H9 (cell line): Measurements from ENCODE around the gene RIPK1. TPM values are rescaled to one million over a fixed set of nuclear protein-coding genes. Genes with fewer than 3 reads are reported as not detected.

Source experiments
- DNase-seq: peaks from one replicate; pipeline ENCODE4 v3.0.0-alpha.2; 2017
- H2AFZ ChIP-seq: one replicate; pipeline ENCODE4 v1.6.1; 2013; ENCODE audit warnings: mild to moderate bottlenecking, low read length, control low read depth, moderate library complexity
- H2AK5ac ChIP-seq: 2 replicates; pipeline ENCODE4 v1.6.1; 2013; ENCODE audit warnings: low read length, control low read depth, mixed read lengths; ENCODE audit not compliant: insufficient read length
- H2BK120ac ChIP-seq: one replicate; pipeline ENCODE4 v1.6.1; 2013; ENCODE audit warnings: low read depth, mild to moderate bottlenecking, low read length, control low read depth, inconsistent platforms; ENCODE audit not compliant: poor library complexity, severe bottlenecking
- H2BK12ac ChIP-seq: 2 replicates; pipeline ENCODE4 v1.6.1; 2013; ENCODE audit warnings: low read length, control low read depth, mixed read lengths, low read depth; ENCODE audit not compliant: insufficient read length
- H2BK15ac ChIP-seq: 2 replicates; pipeline ENCODE4 v1.6.1; 2013; ENCODE audit warnings: low read depth, low read length, control low read depth
- H2BK20ac ChIP-seq: one replicate; pipeline ENCODE4 v1.6.1; 2013; ENCODE audit warnings: low read depth, mild to moderate bottlenecking, low read length, control low read depth, inconsistent platforms; ENCODE audit not compliant: poor library complexity, severe bottlenecking
- H2BK5ac ChIP-seq: 2 replicates; pipeline ENCODE4 v1.6.1; 2013; ENCODE audit warnings: low read length, control low read depth, mixed read lengths; ENCODE audit not compliant: insufficient read length
- H3K14ac ChIP-seq: 2 replicates; pipeline ENCODE4 v1.6.1; 2013; ENCODE audit warnings: low read length, control low read depth; ENCODE audit not compliant: insufficient read depth
- H3K18ac ChIP-seq: 2 replicates; pipeline ENCODE4 v1.6.1; 2013; ENCODE audit warnings: low read depth, mild to moderate bottlenecking, mixed read lengths, low read length, control low read depth; ENCODE audit not compliant: insufficient read length
- H3K23ac ChIP-seq: 2 replicates; pipeline ENCODE4 v1.6.1; 2013; ENCODE audit warnings: low read length, control low read depth, mixed read lengths, low read depth; ENCODE audit not compliant: insufficient read length
- H3K23me2 ChIP-seq: 2 replicates; pipeline ENCODE4 v1.6.1; 2013; ENCODE audit warnings: low read depth, mild to moderate bottlenecking, mixed read lengths, low read length, control low read depth; ENCODE audit not compliant: insufficient read length, poor library complexity, severe bottlenecking
- H3K27ac ChIP-seq: 2 replicates; pipeline ENCODE4 v1.5.1; 2013; ENCODE audit warnings: low read length, control low read depth, mixed read lengths, low read depth; ENCODE audit not compliant: insufficient read length
- H3K27me3 ChIP-seq: 2 replicates; pipeline ENCODE4 v1.6.1; 2013; ENCODE audit warnings: low read length, control low read depth, inconsistent platforms; ENCODE audit not compliant: insufficient read depth
- H3K4ac ChIP-seq: 2 replicates; pipeline ENCODE4 v1.6.1; 2013; ENCODE audit warnings: low read depth, mild to moderate bottlenecking, control low read depth, inconsistent platforms, low read length, moderate library complexity
- H3K4me1 ChIP-seq: 2 replicates; pipeline ENCODE4 v1.6.1; 2013; ENCODE audit warnings: low read length, control low read depth, inconsistent platforms; ENCODE audit not compliant: insufficient read depth
- H3K4me2 ChIP-seq: 2 replicates; pipeline ENCODE4 v1.6.1; 2013; ENCODE audit warnings: low read length, control low read depth, mixed read lengths; ENCODE audit not compliant: insufficient read length, insufficient read depth
- H3K56ac ChIP-seq: 2 replicates; pipeline ENCODE4 v1.6.1; 2013; ENCODE audit warnings: low read depth, mild to moderate bottlenecking, mixed read lengths, low read length, control low read depth; ENCODE audit not compliant: insufficient read length
- H3K79me1 ChIP-seq: 2 replicates; pipeline ENCODE4 v1.6.1; 2013; ENCODE audit warnings: low read depth, mild to moderate bottlenecking, moderate library complexity, low read length, control low read depth, inconsistent platforms; ENCODE audit not compliant: insufficient read depth, poor library complexity, severe bottlenecking
- H3K79me2 ChIP-seq: 2 replicates; pipeline ENCODE4 v1.6.1; 2013; ENCODE audit warnings: low read length, control low read depth, inconsistent platforms; ENCODE audit not compliant: insufficient read depth
- H3K9ac ChIP-seq: 2 replicates; pipeline ENCODE4 v1.6.1; 2013; ENCODE audit warnings: low read length, control low read depth, mixed read lengths; ENCODE audit not compliant: insufficient read length; ENCODE audit errors: extremely low read depth
- H3K9me3 ChIP-seq: one replicate; pipeline ENCODE4 v1.6.1; 2013; ENCODE audit warnings: low read depth, low read length, inconsistent platforms; ENCODE audit not compliant: control insufficient read depth
- H3T11ph ChIP-seq: one replicate; pipeline ENCODE4 v1.6.1; 2013; ENCODE audit warnings: mild to moderate bottlenecking, low read length, control low read depth, inconsistent platforms
- H4K20me1 ChIP-seq: one replicate; pipeline ENCODE4 v1.6.1; 2013; ENCODE audit not compliant: control insufficient read depth, insufficient read length, insufficient read depth
- H4K5ac ChIP-seq: 2 replicates; pipeline ENCODE4 v1.6.1; 2013; ENCODE audit warnings: low read depth, mild to moderate bottlenecking, mixed read lengths, low read length, control low read depth; ENCODE audit not compliant: insufficient read length
- H4K8ac ChIP-seq: replicated peaks from 2 replicates; pipeline ENCODE4 v1.6.1; 2013; ENCODE audit warnings: low read length, control low read depth, mixed read lengths, low read depth; ENCODE audit not compliant: insufficient read length
- H4K91ac ChIP-seq: 2 replicates; pipeline ENCODE4 v1.6.1; 2013; ENCODE audit warnings: low read depth, mild to moderate bottlenecking, moderate library complexity, mixed read lengths, low read length, control low read depth; ENCODE audit not compliant: insufficient read length
- H3K27ac Mint-ChIP-seq, 3 experiments: 2 replicates in 2 of 3; 3 replicates in 1 of 3; pipeline ENCODE4 v1.8.0; 2020 to 2021; ENCODE audit warnings: mixed read lengths in 3 of 3, mild to moderate bottlenecking in 1 of 3, moderate library complexity in 1 of 3
- H3K27me3 Mint-ChIP-seq: 2 replicates; pipeline ENCODE4 v1.8.0; 2021; ENCODE audit warnings: low read depth, mild to moderate bottlenecking, moderate library complexity, mixed read lengths
- H3K36me3 Mint-ChIP-seq, 3 experiments: 2 replicates in 2 of 3; 3 replicates in 1 of 3; pipeline ENCODE4 v1.8.0; 2020 to 2021; ENCODE audit warnings: low read depth in 3 of 3, mixed read lengths in 3 of 3; ENCODE audit not compliant: insufficient read depth in 1 of 3
- H3K4me1 Mint-ChIP-seq, 2 experiments: 2 replicates each; pipeline ENCODE4 v1.8.0; 2020; ENCODE audit warnings: mixed read lengths in 2 of 2
- H3K4me3 Mint-ChIP-seq, 2 experiments: 2 replicates in 1 of 2; 3 replicates in 1 of 2; pipeline ENCODE4 v1.8.0; 2020 to 2021; ENCODE audit warnings: mild to moderate bottlenecking in 2 of 2, mixed read lengths in 2 of 2, moderate library complexity in 1 of 2
- H3K9me3 Mint-ChIP-seq, 2 experiments: 2 replicates in 1 of 2; 3 replicates in 1 of 2; pipeline ENCODE4 v1.8.0; 2020; ENCODE audit warnings: mild to moderate bottlenecking in 2 of 2, mixed read lengths in 2 of 2, moderate library complexity in 1 of 2
- WGBS: extraction: QIAGEN DNeasy Blood & Tissue Kit; methylation state at CpG from one replicate; pipeline ENCODE4 v1.1.7; 2013; ENCODE audit warnings: missing lambda C conversion rate, low lambda C conversion rate, mixed read lengths; ENCODE audit not compliant: insufficient read length; ENCODE audit errors: extremely low coverage; 5-methylcytosine and 5-hydroxymethylcytosine counted together
- total RNA-seq: library from RNA; stranded (reverse); gene quantifications from 2 replicates; pipeline ENCODE4 v1.2.1, GENCODE V29; 2021
- TF ChIP-seq, protein P1 (sequence below): fragments of 200-600 bp; sonication (generic); conservative IDR thresholded peaks from 3 replicates; pipeline ENCODE4 v1.8.0; 2021; ENCODE audit warnings: antibody characterized with exemption, mild to moderate bottlenecking

RIPK1 gene
- total RNA-seq, 1 experiment from 2014 or later, result 24.6 TPM

DNA sequence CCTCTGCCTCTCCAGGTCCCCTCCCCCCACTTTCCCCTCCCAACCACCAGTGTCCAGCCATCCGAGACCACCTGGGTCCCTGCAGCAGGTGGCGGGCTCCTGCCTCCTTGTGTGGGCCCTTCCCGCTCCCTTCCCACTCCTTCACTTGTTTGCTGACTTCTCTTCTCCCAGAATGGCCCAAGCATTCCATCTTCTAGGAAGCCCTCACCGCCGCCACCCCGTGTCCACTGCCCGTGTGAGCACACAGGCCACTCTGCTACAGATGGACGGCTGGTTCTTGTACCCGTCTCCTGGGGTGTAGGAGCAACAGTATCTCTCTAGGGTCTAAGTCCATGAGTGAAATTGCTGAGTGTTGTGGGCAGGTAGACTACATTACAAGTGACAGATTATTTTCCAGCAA is 65.2 kb downstream of the RIPK1 start:
- Histone ChIP-seq H2AFZ (no peak overlapping the region), H3K18ac (no peak overlapping the region), H4K91ac (no peak overlapping the region), H3K79me1 (no peaks in the 10 kb centered on the region), H4K5ac (no peak overlapping the region), H2BK12ac (no peak overlapping the region), H3K4me2 (no peak overlapping the region), H3K27ac (no peak overlapping the region), H4K8ac (no peak overlapping the region), H2BK5ac (no peak overlapping the region), H3K23me2 (peaks cover 2% of the 10 kb centered on the region), H2BK15ac (no peak overlapping the region), H3K27me3 (no peaks in the 10 kb centered on the region), H3K23ac (no peak overlapping the region), H2AK5ac (no peak overlapping the region), H2BK120ac (no peak overlapping the region), H2BK20ac (no peak overlapping the region), H3K9me3 (no peaks in the 10 kb centered on the region), H3T11ph (no peak overlapping the region), H3K56ac (no peak overlapping the region), H3K4me1 (no peaks in the 10 kb centered on the region), H3K14ac (no peak overlapping the region), H4K20me1 (no peaks in the 10 kb centered on the region), H3K79me2 (no peaks in the 10 kb centered on the region), H3K4ac (no peak overlapping the region), H3K9ac (no peak overlapping the region)
- DNase-seq, result no peak
- TF ChIP-seq, protein P1, sequence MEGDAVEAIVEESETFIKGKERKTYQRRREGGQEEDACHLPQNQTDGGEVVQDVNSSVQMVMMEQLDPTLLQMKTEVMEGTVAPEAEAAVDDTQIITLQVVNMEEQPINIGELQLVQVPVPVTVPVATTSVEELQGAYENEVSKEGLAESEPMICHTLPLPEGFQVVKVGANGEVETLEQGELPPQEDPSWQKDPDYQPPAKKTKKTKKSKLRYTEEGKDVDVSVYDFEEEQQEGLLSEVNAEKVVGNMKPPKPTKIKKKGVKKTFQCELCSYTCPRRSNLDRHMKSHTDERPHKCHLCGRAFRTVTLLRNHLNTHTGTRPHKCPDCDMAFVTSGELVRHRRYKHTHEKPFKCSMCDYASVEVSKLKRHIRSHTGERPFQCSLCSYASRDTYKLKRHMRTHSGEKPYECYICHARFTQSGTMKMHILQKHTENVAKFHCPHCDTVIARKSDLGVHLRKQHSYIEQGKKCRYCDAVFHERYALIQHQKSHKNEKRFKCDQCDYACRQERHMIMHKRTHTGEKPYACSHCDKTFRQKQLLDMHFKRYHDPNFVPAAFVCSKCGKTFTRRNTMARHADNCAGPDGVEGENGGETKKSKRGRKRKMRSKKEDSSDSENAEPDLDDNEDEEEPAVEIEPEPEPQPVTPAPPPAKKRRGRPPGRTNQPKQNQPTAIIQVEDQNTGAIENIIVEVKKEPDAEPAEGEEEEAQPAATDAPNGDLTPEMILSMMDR, result no peak
- H3K36me3 Mint-ChIP-seq, result peaks cover 34 to 93% (median 91%) of the 10 kb centered on the region in 3 experiments
- H3K27ac Mint-ChIP-seq, result peak overlapping the region in 2 of 3 experiments; percentile 44 to 62; a peak in 4 of 7 replicates
- H3K4me3 Mint-ChIP-seq, result no peak overlapping the region
- H3K27me3 Mint-ChIP-seq, result no peaks in the 10 kb centered on the region
- H3K4me1 Mint-ChIP-seq, result peaks cover 12 to 18% of the 10 kb centered on the region in 2 experiments
- WGBS, result no CpG with 5 or more reads among the region's 9 CpGs
- H3K9me3 Mint-ChIP-seq, result no peaks in the 10 kb centered on the region
